ENCODE data around the gene BLOC1S4. TPM values are rescaled to one million over a fixed set of nuclear protein-coding genes. Genes with fewer than 3 reads are reported as not detected.

BLOC1S4 gene
- total and polyA plus RNA-seq, 2 experiments from 2014 or later: 23.9 to 35.2 TPM

GRCh38 chr4:6671648-6672047 lies 44.3 kb upstream of the BLOC1S4 start:
- peaks cover 5% of the 10 kb centered on the region; the same call in 2 of the 3 replicates for H3K9me3 Mint-ChIP-seq
- Histone ChIP-seq H3K27ac (ENCODE audit: low read depth) (no peak overlapping the region), H4K20me1 (replicated peaks; ENCODE audit: insufficient read depth) (peaks cover 18% of the 10 kb centered on the region), H2AFZ (no peak overlapping the region), H3F3A (replicated peaks; ENCODE audit: low read depth) (no peaks in the 10 kb centered on the region), H3K36me3 (ENCODE audit: insufficient read depth) (peaks cover 5% of the 10 kb centered on the region; the same call in 1 of the 2 replicates), H3K27me3 (ENCODE audit: insufficient read depth) (no peaks in the 10 kb centered on the region), H3K9me2 (ENCODE audit: insufficient read depth) (no peaks in the 10 kb centered on the region), H3K79me2 (replicated peaks; ENCODE audit: insufficient read depth) (peaks cover 23% of the 10 kb centered on the region), H3K4me2 (no peak overlapping the region), H3K4me3 (no peak overlapping the region), H3K4me1 (ENCODE audit: insufficient read depth) (peaks cover 20% of the 10 kb centered on the region)
- H3K4me1 Mint-ChIP-seq: peaks cover 26% of the 10 kb centered on the region
- TF ChIP-seq POLR2AphosphoS5 (IDR thresholded peaks at IDR 0.05; ENCODE audit: low read depth) (no peak), NANOG (IDR thresholded peaks at IDR 0.05; ENCODE audit: borderline replicate concordance) (no peak), ZNF462 (CRISPR knock-in tag; IDR thresholded peaks at IDR 0.05) (no peak), CTCF (conservative IDR thresholded peaks at IDR 0.05; ENCODE audit: low read depth in 2 of 2) (no peak), EZH2phosphoT487 (IDR thresholded peaks at IDR 0.05; ENCODE audit: unreplicated experiment) (no peak)
- H3K27ac Mint-ChIP-seq: no peak overlapping the region
- H3K36me3 Mint-ChIP-seq (ENCODE audit: low read depth): peaks cover 28% of the 10 kb centered on the region
- DNase-seq (ENCODE audit: low spot score) (no peak), ATAC-seq (no peak)
- peaks cover 17% of the 10 kb centered on the region for H3K27me3 Mint-ChIP-seq (ENCODE audit: insufficient read depth, low read depth, poor library complexity)
- no peak overlapping the region for H3K4me3 Mint-ChIP-seq

All from GM23338 (cell line).